ENCODE data around the gene CHRNB4. TPM values are rescaled to one million over a fixed set of nuclear protein-coding genes. Genes with fewer than 3 reads are reported as not detected.

Gene CHRNB4
- total and polyA plus RNA-seq, 10 of the 15 experiments (the other 5 are each of a cell fraction or from before 2014, with no cell fraction given): 0.10 TPM; not detected in 9

DNA sequence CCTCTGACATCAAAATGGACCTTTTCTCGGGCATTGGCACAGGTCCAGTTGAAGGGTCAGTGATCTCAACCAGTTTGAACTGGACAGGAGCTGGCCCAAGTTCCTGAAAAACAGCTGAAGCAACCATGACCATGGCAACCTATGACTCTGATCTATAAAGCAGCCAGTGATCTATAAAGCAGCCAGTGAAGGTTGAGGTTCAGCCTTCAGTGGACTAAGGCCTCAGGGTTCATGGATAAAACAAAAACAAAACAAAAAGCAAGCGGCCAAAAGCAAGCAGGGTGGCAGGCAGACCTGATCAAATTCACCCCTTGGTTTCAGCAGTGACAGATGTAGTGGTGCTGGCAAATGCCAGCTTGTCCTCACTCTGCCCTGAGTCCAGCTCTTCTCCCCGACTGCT, 10.0 kb upstream of the CHRNB4 start:
- no TSS peak for BruUV-seq (replicated peaks)
- ChIA-PET SMC1A (ENCODE audit: uncharacterized antibody, unreplicated experiment) (no interaction called here), CTCF (interaction anchor here (1.0 kb wide), 1 partner anchor 32 kb away, joined by 3 read pairs; no protein-coding TSS in a partner anchor), RAD21 (ENCODE audit: unreplicated experiment) (no interaction called here), POLR2A (no interaction called here)
- TF ChIP-seq POLR2AphosphoS2 (IDR thresholded peaks at IDR 0.05; ENCODE audit: low read depth, low read length) (no peak), RAD21 (IDR thresholded peaks at IDR 0.05; ENCODE audit: insufficient read depth, low read depth, low read length) (no peak), NR2C2 (IDR thresholded peaks at IDR 0.05; ENCODE audit: borderline replicate concordance, control insufficient read depth, insufficient read length, low read depth) (no peak), SREBF1 (IDR thresholded peaks at IDR 0.05; ENCODE audit: low read length) (no peak), CREM (IDR thresholded peaks at IDR 0.05; ENCODE audit: low read depth) (no peak)
- TF ChIP-seq, protein P1, sequence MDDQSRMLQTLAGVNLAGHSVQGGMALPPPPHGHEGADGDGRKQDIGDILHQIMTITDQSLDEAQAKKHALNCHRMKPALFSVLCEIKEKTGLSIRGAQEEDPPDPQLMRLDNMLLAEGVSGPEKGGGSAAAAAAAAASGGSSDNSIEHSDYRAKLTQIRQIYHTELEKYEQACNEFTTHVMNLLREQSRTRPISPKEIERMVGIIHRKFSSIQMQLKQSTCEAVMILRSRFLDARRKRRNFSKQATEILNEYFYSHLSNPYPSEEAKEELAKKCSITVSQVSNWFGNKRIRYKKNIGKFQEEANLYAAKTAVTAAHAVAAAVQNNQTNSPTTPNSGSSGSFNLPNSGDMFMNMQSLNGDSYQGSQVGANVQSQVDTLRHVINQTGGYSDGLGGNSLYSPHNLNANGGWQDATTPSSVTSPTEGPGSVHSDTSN (IDR thresholded peaks at IDR 0.05; ENCODE audit: insufficient replicate concordance, low read depth, low read length): no peak
- Histone ChIP-seq H3K27me3 (replicated peaks in 1 of 2; ENCODE audit: control insufficient read depth in 2 of 2, insufficient read depth in 2 of 2, low read length in 1 of 2) (no peaks in the 10 kb centered on the region; a peak in 2 of 4 replicates), H2AFZ (ENCODE audit: control insufficient read depth, low read depth, low read length) (no peak overlapping the region), H3K4me1 (ENCODE audit: control insufficient read depth, insufficient read depth, low read length) (no peaks in the 10 kb centered on the region), H3K36me3 (ENCODE audit: control insufficient read depth in 2 of 2, insufficient read depth in 2 of 2, low read length in 1 of 2) (no peaks in the 10 kb centered on the region), H3K27ac (ENCODE audit: control insufficient read depth, insufficient read depth) (no peak overlapping the region), H3K4me2 (ENCODE audit: control insufficient read depth, insufficient read depth) (no peak overlapping the region), H3K9ac (ENCODE audit: control insufficient read depth, insufficient read depth, low read length) (no peak overlapping the region), H3K9me3 (replicated peaks; ENCODE audit: control insufficient read depth, insufficient read depth, low read length) (no peaks in the 10 kb centered on the region), H3K79me2 (ENCODE audit: control insufficient read depth, insufficient read depth, low read length) (no peaks in the 10 kb centered on the region), H4K20me1 (ENCODE audit: control insufficient read depth, insufficient read depth) (no peaks in the 10 kb centered on the region), H3K4me3 (no peak overlapping the region)
- intact Hi-C loops (cut with micrococcal nuclease; ENCODE audit: unreplicated experiment): no loop called here
- 0% methylated on average over 3 of the region's 3 CpGs for WGBS (ENCODE audit: insufficient coverage, insufficient replicate concordance, low lambda C conversion rate, missing lambda C conversion rate)
- in situ Hi-C loops (cut with MboI): loop anchor here (5.0 kb wide), 1 partner anchor 49 kb away; no protein-coding TSS in a partner anchor
- no peak for DNase-seq (ENCODE audit: low read depth, low spot score)
- no peak for ATAC-seq
- no peak for FAIRE-seq

DNA sequence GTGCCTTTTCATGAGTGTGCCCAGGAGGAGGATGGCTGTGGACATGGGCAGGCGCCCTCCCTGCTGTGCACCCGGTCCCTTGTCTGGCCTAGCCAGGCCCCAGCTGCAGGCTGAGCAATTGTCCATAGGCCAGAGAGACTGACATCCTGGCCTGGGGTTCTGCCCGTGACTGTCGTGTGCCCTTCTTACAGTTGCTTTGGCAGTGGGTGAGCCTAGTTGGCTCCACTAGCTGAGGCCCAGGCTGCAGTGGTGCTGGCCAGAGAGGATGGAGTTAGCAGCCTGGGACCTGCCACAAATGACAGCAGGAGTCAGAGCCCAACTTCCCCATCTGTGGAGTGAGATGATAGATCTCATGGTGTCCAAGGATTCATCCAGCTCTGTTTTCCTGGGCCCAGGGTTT, 9.0 kb upstream of the CHRNB4 start:
- CTCF ChIA-PET: no interaction called here
- SMC1A ChIA-PET (ENCODE audit: uncharacterized antibody, unreplicated experiment): no interaction called here
- H3K9ac ChIP-seq (ENCODE audit: control insufficient read depth, insufficient read depth, low read length): no peak overlapping the region
- TF ChIP-seq ESRRA (IDR thresholded peaks at IDR 0.05; ENCODE audit: low read length): no peak
- no peak for TF ChIP-seq ATF7 (IDR thresholded peaks at IDR 0.05; ENCODE audit: low read depth)
- no peak for TF ChIP-seq PAX5 (IDR thresholded peaks at IDR 0.05; ENCODE audit: borderline replicate concordance, low read depth, low read length)
- no peak for TF ChIP-seq TCF7 (IDR thresholded peaks at IDR 0.05; ENCODE audit: borderline replicate concordance)
- TF ChIP-seq, protein P2, sequence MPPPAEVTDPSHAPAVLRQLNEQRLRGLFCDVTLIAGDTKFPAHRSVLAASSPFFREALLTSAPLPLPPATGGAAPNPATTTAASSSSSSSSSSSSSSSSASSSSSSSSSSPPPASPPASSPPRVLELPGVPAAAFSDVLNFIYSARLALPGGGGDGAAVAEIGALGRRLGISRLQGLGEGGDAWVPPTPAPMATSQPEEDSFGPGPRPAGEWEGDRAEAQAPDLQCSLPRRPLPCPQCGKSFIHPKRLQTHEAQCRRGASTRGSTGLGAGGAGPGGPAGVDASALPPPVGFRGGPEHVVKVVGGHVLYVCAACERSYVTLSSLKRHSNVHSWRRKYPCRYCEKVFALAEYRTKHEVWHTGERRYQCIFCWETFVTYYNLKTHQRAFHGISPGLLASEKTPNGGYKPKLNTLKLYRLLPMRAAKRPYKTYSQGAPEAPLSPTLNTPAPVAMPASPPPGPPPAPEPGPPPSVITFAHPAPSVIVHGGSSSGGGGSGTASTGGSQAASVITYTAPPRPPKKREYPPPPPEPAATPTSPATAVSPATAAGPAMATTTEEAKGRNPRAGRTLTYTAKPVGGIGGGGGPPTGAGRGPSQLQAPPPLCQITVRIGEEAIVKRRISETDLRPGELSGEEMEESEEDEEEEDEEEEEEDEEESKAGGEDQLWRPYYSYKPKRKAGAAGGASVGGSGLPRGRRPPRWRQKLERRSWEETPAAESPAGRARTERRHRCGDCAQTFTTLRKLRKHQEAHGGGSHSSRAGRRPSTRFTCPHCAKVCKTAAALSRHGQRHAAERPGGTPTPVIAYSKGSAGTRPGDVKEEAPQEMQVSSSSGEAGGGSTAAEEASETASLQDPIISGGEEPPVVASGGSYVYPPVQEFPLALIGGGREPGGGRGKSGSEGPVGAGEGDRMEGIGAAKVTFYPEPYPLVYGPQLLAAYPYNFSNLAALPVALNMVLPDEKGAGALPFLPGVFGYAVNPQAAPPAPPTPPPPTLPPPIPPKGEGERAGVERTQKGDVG (CRISPR knock-in tag; IDR thresholded peaks at IDR 0.05): no peak
- TF ChIP-seq, protein P3, sequence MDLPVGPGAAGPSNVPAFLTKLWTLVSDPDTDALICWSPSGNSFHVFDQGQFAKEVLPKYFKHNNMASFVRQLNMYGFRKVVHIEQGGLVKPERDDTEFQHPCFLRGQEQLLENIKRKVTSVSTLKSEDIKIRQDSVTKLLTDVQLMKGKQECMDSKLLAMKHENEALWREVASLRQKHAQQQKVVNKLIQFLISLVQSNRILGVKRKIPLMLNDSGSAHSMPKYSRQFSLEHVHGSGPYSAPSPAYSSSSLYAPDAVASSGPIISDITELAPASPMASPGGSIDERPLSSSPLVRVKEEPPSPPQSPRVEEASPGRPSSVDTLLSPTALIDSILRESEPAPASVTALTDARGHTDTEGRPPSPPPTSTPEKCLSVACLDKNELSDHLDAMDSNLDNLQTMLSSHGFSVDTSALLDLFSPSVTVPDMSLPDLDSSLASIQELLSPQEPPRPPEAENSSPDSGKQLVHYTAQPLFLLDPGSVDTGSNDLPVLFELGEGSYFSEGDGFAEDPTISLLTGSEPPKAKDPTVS (IDR thresholded peaks at IDR 0.05; ENCODE audit: low read depth, low read length): no peak
- TF ChIP-seq MEF2A (IDR thresholded peaks at IDR 0.05; ENCODE audit: insufficient read depth, low read depth, low read length): no peak

More for the DNA sequence above, 9.0 kb upstream of the CHRNB4 start:
- no peaks in the 10 kb centered on the region for H3K9me3 ChIP-seq (replicated peaks; ENCODE audit: control insufficient read depth, insufficient read depth, low read length)
- in situ Hi-C loops (cut with MboI): loop anchor here (5.0 kb wide), 1 partner anchor 48 kb away; no protein-coding TSS in a partner anchor
- H4K20me1 ChIP-seq (ENCODE audit: control insufficient read depth, insufficient read depth): no peaks in the 10 kb centered on the region
- no peaks in the 10 kb centered on the region; a peak in 2 of 4 replicates for H3K27me3 ChIP-seq (replicated peaks in 1 of 2; ENCODE audit: control insufficient read depth in 2 of 2, insufficient read depth in 2 of 2, low read length in 1 of 2)
- BruUV-seq (replicated peaks): no TSS peak
- RAD21 ChIA-PET (ENCODE audit: unreplicated experiment): no interaction called here
- H3K79me2 ChIP-seq (ENCODE audit: control insufficient read depth, insufficient read depth, low read length): no peaks in the 10 kb centered on the region
- H2AFZ ChIP-seq (ENCODE audit: control insufficient read depth, low read depth, low read length): no peak overlapping the region
- intact Hi-C loops (cut with micrococcal nuclease; ENCODE audit: unreplicated experiment): no loop called here
- H3K36me3 ChIP-seq (ENCODE audit: control insufficient read depth in 2 of 2, insufficient read depth in 2 of 2, low read length in 1 of 2): no peaks in the 10 kb centered on the region
- ATAC-seq: no peak
- WGBS (ENCODE audit: insufficient coverage, insufficient replicate concordance, low lambda C conversion rate, missing lambda C conversion rate): 42% methylated on average over 4 of the region's 4 CpGs
- no peak overlapping the region for H3K4me2 ChIP-seq (ENCODE audit: control insufficient read depth, insufficient read depth)
- H3K4me3 ChIP-seq: no peak overlapping the region
- no peak for FAIRE-seq
- H3K27ac ChIP-seq (ENCODE audit: control insufficient read depth, insufficient read depth): no peak overlapping the region
- POLR2A ChIA-PET: no interaction called here
- no peak for DNase-seq (ENCODE audit: low read depth, low spot score)
- H3K4me1 ChIP-seq (ENCODE audit: control insufficient read depth, insufficient read depth, low read length): no peaks in the 10 kb centered on the region
